ENCODE data around the gene KRT79.

The KRT79 gene

DNA sequence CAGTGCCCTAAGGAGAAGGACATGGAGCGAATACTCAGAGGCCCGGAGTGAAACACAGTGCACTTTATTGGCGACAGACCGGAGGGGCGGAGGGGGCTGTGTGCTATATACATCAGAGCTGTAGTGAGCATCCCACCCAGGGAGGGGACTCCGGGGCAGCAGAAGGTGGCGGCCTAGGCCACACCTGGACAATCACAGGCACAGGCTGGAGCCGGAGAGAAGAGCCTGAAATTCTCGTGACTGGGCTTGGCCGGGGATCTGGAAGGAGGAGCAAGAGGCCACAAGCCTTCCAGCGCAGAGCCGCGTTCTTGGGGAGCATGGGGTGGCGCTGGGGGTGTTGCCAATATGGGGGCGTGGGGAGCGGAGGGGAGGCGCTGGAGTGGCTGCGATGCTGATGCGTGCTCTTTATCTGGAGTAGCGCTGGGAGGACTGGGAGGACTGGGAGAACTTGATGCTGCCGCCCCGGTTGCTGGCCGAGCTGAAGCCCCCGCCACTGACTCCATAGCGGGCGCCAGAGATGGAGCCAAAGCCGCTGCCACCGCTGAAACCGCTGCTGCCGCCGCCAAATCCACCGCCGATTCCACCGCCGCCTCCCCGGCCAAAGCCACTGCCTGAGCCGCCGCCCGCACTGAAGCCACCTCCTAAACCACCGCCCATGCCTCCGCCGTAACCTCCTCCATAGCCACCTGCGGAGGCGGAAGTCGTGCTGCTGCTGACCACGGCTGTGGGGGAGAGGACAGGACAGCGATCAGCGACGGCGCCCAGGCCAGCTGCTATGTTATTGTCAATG, 44.3 kb downstream of the KRT79 start:
- no peak for DNase-seq (ENCODE audit: low read depth)

DNA sequence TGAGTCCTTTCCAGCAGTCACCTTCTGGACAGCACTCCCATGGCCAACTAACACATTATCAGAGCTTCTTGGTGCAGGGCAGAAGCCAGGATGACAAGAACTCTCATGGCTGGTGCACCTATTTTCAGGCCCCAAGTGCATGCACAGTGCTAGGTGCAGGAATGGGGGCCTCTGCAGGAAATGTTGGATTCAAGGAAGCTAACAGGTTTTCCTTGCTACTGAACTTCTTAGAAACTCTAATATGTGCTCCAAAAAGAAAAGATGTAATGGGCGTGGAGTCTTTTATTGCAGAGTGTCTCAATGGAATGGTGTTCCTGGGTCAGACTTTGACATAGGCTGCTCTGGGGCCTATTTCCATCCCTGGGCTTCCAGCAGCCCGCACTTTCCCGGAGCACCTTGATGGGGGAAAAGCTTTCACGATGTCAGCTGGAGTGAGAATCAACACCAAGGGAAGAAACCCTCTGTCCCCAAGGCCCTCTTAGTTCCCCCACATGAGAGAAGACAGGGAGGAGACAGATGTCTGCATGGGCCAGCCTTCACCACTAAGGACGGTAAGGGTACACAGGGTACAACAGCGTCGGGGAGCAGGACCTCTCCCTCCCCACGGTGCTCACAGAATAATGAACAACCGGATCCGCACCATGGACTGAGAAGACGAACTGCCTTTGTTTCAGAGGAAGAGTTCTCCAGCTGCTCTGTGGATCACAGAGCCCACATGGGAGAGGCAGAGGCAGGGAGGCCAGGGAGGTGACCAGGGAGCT, 45.1 kb downstream of the KRT79 start:
- DNase-seq (ENCODE audit: low read depth) = no peak

DNA sequence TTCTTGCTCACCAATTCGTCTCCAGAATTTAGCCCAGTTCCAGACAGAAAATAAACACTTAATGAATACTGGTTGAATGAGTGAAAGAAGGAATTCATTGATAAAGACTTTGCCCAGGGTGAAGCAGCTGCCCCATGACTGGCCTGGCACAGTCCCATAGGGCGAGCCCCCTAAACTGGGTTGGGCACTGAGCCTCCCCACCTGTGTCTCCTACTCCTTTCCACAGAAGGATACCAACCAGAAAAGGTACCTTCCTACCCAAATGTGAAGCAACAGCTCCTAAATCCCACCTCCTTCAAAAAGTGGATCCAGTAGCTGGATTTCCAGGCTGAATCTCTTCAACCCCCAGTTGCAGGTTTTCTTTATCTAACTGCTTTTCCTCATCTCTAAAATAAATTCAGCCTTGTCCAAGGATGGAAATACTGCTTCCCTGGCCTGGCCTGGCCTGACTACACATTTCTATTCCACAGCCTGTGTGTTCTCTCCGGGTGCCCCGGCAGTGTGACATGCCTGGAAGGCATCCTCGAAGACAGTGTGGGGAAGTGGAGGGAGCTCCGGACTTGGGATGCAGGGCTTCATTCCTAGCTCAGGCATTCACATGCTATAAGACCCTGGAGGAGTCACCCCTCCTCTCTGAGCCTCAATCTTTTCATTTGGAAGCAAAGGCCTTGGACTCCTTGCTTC, 45.8 kb downstream of the KRT79 start:
- DNase-seq (ENCODE audit: low read depth) = no peak

DNA sequence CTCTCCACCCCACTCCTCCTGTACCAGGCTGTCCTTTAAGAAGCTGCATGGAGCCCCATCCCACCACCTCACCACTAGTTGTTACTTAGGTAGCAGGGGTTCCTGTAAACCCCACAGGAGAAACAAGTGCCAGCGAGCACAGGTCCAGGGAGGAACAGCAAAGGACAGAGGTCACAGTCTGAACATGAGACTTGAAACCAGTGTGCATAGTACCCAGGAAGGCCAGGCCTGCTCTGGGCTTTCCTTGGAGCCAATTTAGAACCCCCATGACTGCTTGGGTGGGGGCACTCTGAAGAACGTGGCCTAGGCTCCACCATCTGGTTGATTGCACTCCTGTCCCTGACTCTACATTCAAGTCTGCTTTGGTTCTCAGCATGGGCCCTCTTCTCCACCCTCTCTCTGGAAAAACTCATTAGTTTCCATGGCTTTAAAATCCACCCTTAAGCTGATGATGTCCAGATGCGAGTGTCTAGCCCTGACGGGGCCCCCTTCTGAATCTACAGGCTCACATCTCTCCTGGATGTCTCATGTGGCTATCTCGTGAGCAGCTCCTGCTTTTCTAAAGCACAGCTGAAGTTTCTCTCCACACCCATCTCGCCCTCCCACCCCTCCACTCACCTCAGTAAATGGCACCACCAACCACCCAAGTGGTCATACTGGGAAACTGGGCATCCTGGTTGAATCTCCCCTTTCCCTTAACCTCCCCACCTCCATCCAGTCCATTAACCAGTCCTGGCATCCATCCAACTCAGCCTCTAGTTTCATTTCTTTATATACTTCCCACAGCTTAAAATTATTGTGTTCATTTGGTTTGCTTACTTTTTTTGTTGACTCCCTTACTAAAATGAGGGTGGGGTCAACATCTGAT, 46.6 kb downstream of the KRT79 start:
- no peak for DNase-seq (ENCODE audit: low read depth)

DNA sequence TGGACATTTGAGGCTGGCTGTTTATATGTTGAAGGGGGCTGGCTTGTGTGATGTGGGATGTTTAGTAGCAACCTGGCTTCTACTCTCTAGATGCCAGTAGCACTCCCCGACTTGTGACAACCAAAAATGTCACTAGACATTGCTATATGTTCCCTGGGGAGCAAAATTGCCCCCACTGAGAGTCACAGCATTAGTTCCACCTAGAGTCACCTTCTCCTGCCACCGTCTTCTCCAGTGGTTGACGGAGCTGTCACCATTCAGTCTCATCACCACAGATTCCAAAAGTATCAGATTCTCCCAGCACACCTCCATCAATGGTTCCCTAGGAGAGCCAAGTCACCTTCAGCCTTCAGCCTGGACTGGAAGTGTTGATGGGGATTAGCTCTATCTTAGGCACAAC, 49.2 kb downstream of the KRT79 start:
- DNase-seq (ENCODE audit: low read depth) = no peak

DNA sequence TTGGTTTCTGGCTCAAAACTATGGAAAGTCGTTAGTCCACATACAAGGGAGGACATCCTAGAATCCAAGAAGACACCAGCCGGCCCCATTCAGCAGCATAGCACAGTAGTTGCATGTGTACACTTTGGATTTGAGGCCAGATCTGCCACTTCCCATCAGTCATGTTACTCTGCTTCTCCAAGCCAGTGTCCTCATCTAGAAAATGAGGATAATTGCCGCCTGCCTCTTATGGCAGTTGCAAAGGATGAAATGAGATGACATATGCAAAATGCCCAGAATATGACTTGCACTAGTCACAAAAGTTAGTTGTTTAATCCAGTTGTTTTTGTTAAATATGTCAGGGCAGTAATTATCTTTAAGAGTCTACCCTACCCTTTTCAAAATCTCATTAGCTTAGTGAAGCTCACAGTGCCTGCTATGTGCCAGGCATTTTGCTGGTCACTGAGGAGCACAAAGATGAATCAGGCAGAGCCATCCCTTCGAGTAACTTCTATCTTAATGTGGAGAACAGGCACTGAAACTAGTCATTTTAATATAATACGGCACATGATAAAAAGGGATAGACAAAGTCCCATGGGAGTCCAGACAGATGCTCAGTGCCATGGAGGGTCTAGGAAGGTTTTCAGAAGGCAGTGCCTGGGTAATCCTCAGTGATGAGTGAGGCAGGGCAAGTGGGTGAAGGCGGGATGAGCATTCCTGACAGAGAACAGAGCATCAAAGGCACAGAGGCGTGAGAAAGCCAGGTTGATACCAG, 50.4 kb downstream of the KRT79 start:
- DNase-seq (ENCODE audit: low read depth) = no peak

DNA sequence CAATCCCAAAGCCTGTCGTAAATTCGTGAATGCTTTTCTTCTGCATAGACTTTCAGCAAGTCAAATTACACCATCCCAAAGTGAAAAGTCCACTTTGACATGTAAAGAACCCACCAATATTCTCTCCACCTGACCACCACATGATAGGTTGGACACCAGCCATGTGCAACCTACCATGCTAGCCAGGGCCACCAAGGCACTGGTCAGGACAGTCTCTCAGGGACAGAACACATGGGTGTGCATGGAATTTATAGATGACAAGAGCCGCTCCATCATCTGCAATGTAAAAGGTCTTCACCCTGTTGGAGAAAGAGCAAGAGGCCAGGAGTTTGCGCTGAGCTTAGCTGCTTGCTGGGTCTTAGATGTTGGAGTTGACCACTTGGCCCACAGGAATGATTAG, 51.6 kb downstream of the KRT79 start:
- DNase-seq (ENCODE audit: low read depth) = no peak

DNA sequence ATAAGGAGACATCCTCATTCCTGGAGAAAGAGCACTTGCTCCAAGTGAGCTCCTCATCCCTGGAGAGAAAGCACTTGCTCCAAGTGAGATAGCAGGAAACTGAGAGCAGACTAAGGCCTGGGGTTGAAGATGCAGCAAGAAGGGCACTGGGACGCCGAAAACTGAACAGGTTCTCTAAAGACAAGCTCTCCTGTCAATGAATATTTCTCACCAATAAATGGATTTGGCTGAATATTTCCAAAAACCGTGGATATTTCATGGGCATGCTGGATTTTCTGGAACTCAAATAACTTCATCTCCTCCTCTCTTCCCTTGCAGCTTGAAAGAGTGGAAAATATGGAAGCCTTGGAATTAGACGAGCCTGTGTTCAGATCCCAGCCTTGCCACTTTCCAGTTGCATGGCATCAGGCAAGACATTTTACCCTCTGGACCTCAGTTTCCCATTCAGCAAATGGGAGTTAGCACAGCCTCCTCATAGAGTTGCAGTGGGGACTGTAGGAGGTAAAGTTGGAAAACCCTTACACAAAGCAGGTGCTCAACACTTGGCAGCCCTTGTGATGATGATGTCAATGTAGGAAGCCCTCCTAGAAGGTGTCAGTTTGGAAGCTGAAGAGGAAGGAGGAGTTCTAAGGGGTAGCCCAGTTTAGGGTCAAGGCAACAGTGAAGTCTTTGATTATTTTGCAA, 52.6 kb downstream of the KRT79 start:
- DNase-seq (ENCODE audit: low read depth) = no peak

DNA sequence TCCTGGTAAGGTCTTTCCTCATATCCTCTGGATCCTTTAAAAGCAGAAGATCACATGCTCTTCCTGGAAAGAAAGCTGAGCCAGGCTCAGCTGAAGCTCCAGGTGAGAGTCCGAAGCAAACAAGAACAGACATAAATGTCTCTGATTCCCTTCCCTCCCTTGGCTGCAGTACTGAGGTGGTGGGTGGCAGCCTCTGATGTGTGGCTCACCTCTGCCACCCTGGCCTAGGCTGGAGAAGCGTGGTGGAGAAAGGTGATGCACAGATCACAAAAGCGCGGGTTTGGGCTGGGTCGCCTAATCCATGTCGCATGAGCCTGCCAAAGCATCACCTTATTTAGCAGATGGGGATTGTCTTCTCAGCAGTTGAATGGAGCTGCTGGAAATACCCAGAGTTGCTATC, 54.2 kb downstream of the KRT79 start:
- no peak for DNase-seq (ENCODE audit: low read depth)

DNA sequence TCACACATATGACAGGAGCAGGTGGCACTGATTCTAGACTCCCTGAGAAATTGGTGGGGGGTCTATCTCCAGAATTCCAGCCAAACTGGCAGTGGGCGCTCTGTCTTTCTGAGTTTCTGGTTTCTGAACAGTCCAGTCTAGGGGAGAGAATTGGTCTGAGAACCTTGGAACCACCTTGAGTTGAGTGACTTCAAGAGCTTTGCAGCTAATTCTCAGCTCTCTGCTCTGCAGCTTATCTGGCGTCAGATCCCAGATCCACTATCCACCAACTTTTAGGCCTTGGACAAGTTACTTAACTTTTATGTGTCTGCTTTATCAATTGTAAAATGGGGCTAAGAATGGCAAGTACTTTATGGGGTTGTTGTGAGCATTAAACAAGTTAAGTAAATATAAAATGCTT, 55.3 kb downstream of the KRT79 start:
- no peak for DNase-seq (ENCODE audit: low read depth)

DNA sequence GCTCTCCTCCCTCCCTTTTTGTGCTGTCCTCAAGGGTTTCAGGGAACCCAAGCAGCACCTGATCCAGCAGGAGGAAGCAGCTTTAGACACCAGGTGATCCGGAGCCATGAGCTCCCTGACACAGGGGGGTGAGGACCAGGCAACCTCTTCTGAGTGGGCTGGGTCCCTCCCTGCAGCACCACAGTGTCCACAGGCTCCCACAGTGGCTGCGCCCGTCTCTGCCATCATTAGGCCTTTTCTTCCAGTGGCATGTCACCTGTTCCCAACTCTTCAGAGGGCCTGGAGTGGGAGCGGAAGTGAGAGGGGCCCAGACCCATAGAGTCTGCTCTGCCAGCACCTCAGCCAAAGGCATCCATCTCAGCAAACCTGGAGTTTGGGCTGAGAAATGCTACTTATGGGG, 56.5 kb downstream of the KRT79 start:
- no peak for DNase-seq (ENCODE audit: low read depth)

DNA sequence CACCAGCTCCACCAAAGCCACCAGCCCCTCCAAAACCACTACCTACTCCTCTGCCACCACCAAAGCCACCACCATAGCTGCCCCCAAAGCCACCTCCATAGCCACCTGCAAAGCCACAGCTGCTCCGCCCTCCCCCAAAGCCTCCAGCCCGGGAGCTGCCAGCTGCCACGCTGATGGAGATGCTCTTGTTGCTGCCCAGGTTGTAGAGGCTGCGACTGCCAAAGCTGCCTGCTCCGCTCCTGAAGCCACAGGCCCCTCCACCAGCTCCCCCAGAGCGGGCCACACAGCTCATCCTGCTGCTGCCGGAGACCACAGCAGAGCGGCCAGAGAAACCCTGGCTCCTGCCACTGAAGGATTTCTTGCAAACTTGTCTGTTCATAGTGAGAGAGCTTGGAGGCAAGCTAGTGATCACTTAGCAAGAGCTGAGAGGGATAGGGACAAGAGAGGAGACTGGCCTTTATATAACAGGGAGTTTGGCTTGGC, 57.2 kb downstream of the KRT79 start, which contains the start of gene KRT76:
Gene KRT76, minus strand, starts transcription at position 433 of the 483 bp plus-strand sequence. Its CDS starts 54 bp downstream, at position 379.
- no peak for DNase-seq (ENCODE audit: low read depth)

DNA sequence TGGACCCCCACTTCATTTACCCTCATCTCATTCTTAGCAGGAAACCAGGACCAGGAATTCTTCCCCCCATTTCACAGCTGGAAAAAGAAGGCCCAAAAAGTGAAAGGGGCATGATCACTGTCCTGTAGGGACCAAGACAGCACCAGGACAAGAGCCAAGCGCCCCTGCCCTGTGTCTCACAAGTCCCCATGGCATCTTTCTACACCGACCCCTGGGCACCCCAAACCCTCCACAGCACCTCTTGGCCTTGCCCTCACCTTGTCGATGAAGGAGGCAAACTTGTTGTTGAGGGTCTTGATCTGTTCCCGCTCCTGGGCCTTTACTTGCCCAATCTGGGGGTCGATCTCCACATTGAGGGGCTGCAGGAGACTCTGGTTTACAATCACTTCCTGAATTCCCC, 57.7 kb downstream of the KRT79 start:
- DNase-seq (ENCODE audit: low read depth) = no peak

DNA sequence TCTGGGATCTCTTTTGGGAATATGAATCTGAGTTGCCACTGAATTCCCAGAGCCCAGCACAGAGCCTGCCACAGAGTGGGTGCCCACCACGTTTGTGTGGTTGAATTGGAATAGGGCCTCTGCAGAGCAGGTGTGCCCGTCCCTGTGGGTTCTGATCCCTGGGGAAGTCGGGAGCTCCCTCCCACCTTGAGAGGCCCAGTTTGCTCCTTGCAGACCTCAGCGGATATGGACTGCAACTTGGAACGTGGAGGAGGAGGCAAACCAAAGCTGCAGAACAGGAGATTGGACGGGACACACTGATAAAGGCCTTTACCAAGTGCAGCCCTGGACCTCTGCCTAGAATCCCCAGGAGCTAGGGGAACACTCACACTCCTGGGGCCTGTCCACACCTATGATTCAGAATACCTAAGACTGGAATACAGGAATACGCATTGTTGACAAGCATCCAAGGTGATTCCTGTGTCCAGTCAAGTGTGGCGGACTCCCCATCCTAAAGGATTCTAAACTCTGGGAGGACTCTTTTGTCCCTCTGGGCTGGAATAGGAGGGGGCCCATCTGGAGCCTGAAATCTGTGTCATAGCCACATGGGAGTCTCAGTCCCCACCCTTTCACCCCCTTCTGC, 59.4 kb downstream of the KRT79 start:
- DNase-seq (ENCODE audit: low read depth) = no peak

DNA sequence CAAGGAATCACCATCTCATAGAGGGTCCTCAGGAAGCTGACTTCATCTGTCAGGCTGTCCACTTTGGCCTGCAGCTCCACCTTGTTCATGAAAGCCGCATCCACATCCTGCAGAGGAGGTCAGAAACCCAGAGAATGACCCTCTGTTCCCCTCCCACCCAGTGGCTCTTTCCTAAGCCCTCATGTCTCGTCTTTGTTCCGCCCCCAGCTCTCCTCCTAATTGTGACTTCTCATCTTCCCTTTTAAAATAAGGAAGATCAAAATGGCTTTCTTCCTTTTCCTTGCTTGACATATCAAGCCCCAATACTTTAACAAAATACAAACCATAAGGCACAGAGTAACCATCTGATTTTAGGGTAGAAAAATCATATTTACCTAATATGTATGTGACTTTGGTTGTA, 61.3 kb downstream of the KRT79 start:
- no peak for DNase-seq (ENCODE audit: low read depth)

DNA sequence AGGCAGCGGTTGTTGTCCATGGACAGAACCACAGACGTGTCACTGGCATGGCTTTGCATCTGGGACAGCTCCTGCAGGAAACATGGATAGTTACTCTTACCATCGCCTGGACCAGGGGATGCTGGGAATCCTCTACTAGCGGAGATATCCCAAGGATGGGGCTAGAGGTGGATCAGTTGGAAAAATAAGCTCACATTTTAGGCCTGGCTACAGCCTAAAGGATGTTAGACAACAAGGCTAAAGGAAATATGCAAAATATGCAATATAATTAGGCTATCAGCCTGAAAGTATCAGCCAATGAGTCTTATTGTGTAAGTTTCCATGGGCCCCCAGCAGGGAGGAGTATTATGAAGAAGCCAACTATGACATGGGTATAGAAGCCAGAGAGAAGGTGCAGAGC, 61.9 kb downstream of the KRT79 start:
- no peak for DNase-seq (ENCODE audit: low read depth)

DNA sequence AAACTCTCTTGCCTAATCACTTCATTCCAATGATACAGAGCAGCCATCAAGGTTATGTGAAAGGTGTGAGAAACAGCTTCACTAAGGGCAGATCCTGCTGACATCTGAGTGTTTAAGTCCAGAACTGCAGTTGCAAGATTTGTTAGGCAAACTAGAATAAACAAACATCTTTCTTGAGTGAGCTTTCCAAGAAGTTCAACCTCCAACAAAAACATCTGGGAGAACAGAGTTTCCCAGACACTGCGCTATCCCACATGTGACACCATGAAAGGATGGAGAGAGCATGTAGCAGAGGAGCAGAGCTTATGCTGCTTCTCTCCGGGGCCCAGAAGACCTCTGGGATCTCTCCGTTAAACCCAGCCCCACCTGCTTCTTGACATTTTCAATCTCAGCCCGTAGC, 62.6 kb downstream of the KRT79 start:
- DNase-seq (ENCODE audit: low read depth) = no peak

Data from fibroblast of gingiva (primary cell).